Right lobe of liver (tissue), 6 donors: ENCODE measurements around the gene PANK2. TPM values are rescaled to one million over a fixed set of nuclear protein-coding genes. Genes with fewer than 3 reads are reported as not detected.

Source experiments
- ATAC-seq, 4 donors: fragments of 200-7000 bp; cut with Tn5 transposase; one replicate each; pipeline ENCODE4 v1.9.1; 2020; ENCODE audit warnings: mild to moderate bottlenecking in 4 of 4, moderate library complexity in 4 of 4
- DNase-seq, 3 donors: peaks; one replicate each; pipeline ENCODE4 v3.0.0-alpha.2; 2020
- H3K27ac ChIP-seq, 3 donors: fragments of 200-600 bp; one replicate each; pipeline ENCODE4 v1.8.0; 2022
- H3K27me3 ChIP-seq, 2 donors: fragments of 200-600 bp; one replicate each; pipeline ENCODE4 v1.8.0; 2022
- H3K36me3 ChIP-seq, 4 donors: fragments of 200-600 bp; sonication (generic) in 1 of 4; one replicate each; pipeline versions ENCODE4 v1.5.1 to v1.8.0; 2017 to 2022; ENCODE audit warnings: control low read depth in 1 of 4
- H3K4me1 ChIP-seq, 4 donors: fragments of 200-600 bp; sonication (generic) in 1 of 4; one replicate each; pipeline versions ENCODE4 v1.5.1 to v1.8.0; 2017 to 2022; ENCODE audit warnings: control low read depth in 1 of 4
- H3K4me3 ChIP-seq, 3 donors: fragments of 200-600 bp; one replicate each; pipeline ENCODE4 v1.8.0; 2022
- H3K9me3 ChIP-seq, 4 donors: fragments of 200-600 bp; sonication (generic) in 1 of 4; one replicate each; pipeline versions ENCODE4 v1.5.1 to v1.8.0; 2017 to 2022; ENCODE audit warnings: control low read depth in 1 of 4
- POLR2A ChIP-seq: fragments of 450-650 bp; IDR thresholded peaks from one replicate; pipeline ENCODE4 v1.6.1; 2017; ENCODE audit warnings: antibody characterized with exemption, mild to moderate bottlenecking
- WGBS: methylation state at CpG from one replicate; pipeline ENCODE4 v1.1.6; 2018; ENCODE audit warnings: low coverage, low lambda C conversion rate; ENCODE audit not compliant: insufficient coverage; ENCODE audit errors: missing lambda C conversion rate; 5-methylcytosine and 5-hydroxymethylcytosine counted together
- intact Hi-C, 2 donors: fragments of 100-400 bp; cut with DNase I; formaldehyde crosslinking; loops; one replicate each; pipeline versions ENCODE4 v1.11.2 to v1.14.1; 2022
- total RNA-seq, 6 experiments: library from RNA; depleted of rRNA in 2 of 6; stranded (reverse); fragments of >200 nt in 2 of 6; fragmentation: NEBNext Ultra II Directional in 3 of 6; extraction: Animal tissue kit (Norgen Biotek cat#: 25700) in 3 of 6; gene quantifications; one replicate each; pipeline versions ENCODE4 v1.1.0 to v1.2.4, GENCODE V29; 2016 to 2023
- TF ChIP-seq, protein P1 (sequence below), 4 donors: fragments of 200-600 bp in 3 of 4; fragments of 450-650 bp in 1 of 4; IDR thresholded peaks; one replicate each; pipeline versions ENCODE4 v1.5.1 to v1.8.0; 2016 to 2022; ENCODE audit warnings: antibody characterized with exemption in 4 of 4, mild to moderate bottlenecking in 2 of 4
- donor health status: DM: no; HTN: yes; CAD: no.
- donor health status: DM: no; HTN: no; CAD: no.
- donor health status: DM: no; HTN: no; CAD: no.
- donor health status: DM: no; HTN: yes; CAD: no.
- donor health status: DM: no; HTN: yes; CAD: no.

Gene PANK2
- total RNA-seq, 6 experiments from 2014 or later: 13.0 to 17.8 (median 13.8) TPM

DNA sequence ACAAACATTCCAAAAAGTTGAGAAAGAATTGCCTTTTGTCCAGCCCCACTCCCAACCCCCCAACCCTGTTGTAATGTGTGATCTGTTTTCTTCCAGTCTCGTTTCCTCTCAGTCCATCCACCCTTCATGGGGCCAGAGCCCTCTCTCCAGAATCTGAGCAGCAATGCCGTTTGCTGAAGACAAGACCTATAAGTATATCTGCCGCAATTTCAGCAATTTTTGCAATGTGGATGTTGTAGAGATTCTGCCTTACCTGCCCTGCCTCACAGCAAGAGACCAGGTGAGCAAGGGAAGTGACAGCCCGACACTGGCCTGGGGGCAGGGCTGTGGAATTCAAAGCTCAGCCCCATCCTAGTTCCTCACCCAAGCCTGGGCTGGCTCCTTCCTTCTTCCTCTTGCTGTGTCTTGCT, 34.7 kb upstream of the PANK2 start:
- peak; percentile 39 to 70 (median 51) for ATAC-seq
- 59% methylated on average over 3 of the region's 4 CpGs for WGBS
- H3K4me3 ChIP-seq: no peak overlapping the region
- H3K9me3 ChIP-seq: no peaks in the 10 kb centered on the region
- TF ChIP-seq, protein P1, sequence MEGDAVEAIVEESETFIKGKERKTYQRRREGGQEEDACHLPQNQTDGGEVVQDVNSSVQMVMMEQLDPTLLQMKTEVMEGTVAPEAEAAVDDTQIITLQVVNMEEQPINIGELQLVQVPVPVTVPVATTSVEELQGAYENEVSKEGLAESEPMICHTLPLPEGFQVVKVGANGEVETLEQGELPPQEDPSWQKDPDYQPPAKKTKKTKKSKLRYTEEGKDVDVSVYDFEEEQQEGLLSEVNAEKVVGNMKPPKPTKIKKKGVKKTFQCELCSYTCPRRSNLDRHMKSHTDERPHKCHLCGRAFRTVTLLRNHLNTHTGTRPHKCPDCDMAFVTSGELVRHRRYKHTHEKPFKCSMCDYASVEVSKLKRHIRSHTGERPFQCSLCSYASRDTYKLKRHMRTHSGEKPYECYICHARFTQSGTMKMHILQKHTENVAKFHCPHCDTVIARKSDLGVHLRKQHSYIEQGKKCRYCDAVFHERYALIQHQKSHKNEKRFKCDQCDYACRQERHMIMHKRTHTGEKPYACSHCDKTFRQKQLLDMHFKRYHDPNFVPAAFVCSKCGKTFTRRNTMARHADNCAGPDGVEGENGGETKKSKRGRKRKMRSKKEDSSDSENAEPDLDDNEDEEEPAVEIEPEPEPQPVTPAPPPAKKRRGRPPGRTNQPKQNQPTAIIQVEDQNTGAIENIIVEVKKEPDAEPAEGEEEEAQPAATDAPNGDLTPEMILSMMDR (IDR thresholded peaks at IDR 0.05): no peak
- no peak for TF ChIP-seq POLR2A
- peaks cover 0 to 43% (median 10%) of the 10 kb centered on the region in 4 donors for H3K36me3 ChIP-seq
- no peak for DNase-seq
- intact Hi-C loops: no loop called here
- H3K27me3 ChIP-seq: no peaks in the 10 kb centered on the region
- no peak overlapping the region for H3K27ac ChIP-seq
- H3K4me1 ChIP-seq: peaks cover 0 to 5% (median 0%) of the 10 kb centered on the region in 4 donors

DNA sequence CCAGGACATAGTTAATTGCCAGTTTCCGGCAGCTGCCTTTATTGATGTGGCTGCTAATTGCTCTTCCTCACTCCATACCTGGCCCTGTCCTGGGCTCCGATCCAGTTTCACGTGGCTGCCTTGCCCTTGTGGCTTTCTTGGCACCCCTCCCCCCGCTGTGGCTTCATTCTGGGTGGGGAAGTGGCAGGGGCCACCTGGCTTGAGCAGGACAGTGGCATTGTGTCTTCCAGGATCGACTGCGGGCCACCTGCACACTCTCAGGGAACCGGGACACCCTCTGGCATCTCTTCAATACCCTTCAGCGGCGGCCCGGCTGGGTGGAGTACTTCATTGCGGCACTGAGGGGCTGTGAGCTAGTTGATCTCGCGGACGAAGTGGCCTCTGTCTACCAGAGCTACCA, 31.8 kb upstream of the PANK2 start:
- intact Hi-C loops: no loop called here
- peaks cover 0 to 68% (median 22%) of the 10 kb centered on the region in 4 donors for H3K36me3 ChIP-seq
- H3K4me3 ChIP-seq: no peak overlapping the region

DNA sequence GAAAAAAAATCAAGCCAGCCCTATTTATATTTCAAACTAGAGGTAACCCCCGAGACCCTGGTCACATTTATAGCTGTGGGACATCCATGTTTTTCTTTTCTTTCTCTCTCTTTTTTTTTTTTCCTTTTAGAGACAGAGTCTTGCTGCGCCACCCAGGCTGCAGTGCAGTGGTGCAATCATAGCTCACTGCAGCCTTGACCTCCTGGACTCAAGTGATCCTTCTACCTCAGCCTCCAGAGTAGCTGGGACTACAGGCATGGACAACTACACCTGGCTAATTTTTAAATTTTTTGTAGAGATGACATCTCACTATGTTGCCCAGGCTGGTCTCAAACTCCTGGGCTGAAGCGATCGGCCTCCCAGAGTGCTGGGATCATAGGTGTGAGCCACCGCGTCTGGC, 30.5 kb upstream of the PANK2 start:
- H3K4me1 ChIP-seq: peaks cover 0 to 5% (median 0%) of the 10 kb centered on the region in 4 donors
- H3K36me3 ChIP-seq: peaks cover 9 to 81% (median 31%) of the 10 kb centered on the region in 4 donors
- DNase-seq: no peak
- H3K27me3 ChIP-seq: no peaks in the 10 kb centered on the region
- no peak overlapping the region for H3K27ac ChIP-seq
- no peaks in the 10 kb centered on the region for H3K9me3 ChIP-seq
- intact Hi-C loops: no loop called here
- no peak for ATAC-seq
- WGBS: 93% methylated on average over 6 of the region's 6 CpGs
- no peak for TF ChIP-seq POLR2A
- TF ChIP-seq, protein P1 (IDR thresholded peaks at IDR 0.05): no peak
- no peak overlapping the region for H3K4me3 ChIP-seq

More for the DNA sequence above, 31.8 kb upstream of the PANK2 start:
- peaks cover 0 to 5% (median 0%) of the 10 kb centered on the region in 4 donors for H3K4me1 ChIP-seq
- no peaks in the 10 kb centered on the region for H3K27me3 ChIP-seq
- DNase-seq (no peak), ATAC-seq (no peak)
- no peak overlapping the region for H3K27ac ChIP-seq
- WGBS: 78% methylated on average over 1 of the region's 14 CpGs
- H3K9me3 ChIP-seq: no peaks in the 10 kb centered on the region
- TF ChIP-seq POLR2A: no peak
- TF ChIP-seq, protein P1 (IDR thresholded peaks at IDR 0.05): no peak

DNA sequence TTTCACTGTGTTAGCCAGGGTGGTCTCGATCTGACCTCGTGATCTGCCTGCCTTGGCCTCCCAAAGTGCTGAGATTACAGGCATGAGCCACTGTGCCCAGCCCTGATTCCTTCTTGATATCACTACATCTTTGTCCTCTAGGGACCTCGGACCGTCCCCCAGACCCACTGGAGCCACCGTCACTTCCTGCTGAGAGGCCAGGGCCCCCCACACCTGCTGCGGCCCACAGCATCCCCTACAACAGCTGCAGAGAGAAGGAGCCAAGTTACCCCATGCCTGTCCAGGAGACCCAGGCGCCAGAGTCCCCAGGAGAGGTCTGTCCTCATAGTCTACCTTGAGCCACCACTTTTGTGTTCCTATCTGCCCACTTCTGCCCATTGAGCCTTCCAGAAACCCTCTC, 28.0 kb upstream of the PANK2 start:
- no peak for ATAC-seq
- Histone ChIP-seq H3K27me3 (no peaks in the 10 kb centered on the region), H3K4me3 (no peak overlapping the region), H3K4me1 (no peaks in the 10 kb centered on the region), H3K9me3 (no peaks in the 10 kb centered on the region), H3K36me3 (peaks cover 9 to 94% (median 44%) of the 10 kb centered on the region in 4 donors), H3K27ac (no peak overlapping the region)
- DNase-seq: no peak
- WGBS: 100% methylated on average over 2 of the region's 7 CpGs
- no peak for TF ChIP-seq POLR2A
- TF ChIP-seq, protein P1 (IDR thresholded peaks at IDR 0.05): no peak
- intact Hi-C loops: no loop called here

DNA sequence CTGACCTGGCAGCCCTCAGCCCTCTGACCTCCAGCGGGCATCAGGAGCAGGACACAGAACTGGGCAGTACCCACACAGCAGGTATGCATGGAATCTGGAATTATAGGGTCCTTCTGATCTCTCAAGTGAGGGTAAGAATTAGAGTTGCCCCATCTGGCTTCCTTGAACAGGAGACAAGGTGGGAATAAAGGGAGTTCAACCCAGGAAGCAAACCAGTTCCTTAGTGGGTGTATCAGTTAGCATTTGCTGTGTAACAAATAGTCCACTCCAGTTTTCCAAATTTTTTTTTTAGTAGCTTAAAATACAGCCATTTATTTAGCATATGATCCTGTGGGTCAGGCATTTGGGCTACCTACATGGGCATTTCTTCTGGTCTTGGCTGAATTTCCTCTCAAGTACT, 26.9 kb upstream of the PANK2 start:
- Histone ChIP-seq H3K4me3 (no peak overlapping the region), H3K36me3 (peaks cover 9 to 92% (median 41%) of the 10 kb centered on the region in 4 donors), H3K27me3 (no peaks in the 10 kb centered on the region), H3K27ac (no peak overlapping the region), H3K4me1 (no peaks in the 10 kb centered on the region), H3K9me3 (no peaks in the 10 kb centered on the region)
- TF ChIP-seq, protein P1 (IDR thresholded peaks at IDR 0.05): no peak
- WGBS: no CpG with 5 or more reads among the region's 1 CpG
- intact Hi-C loops: no loop called here
- ATAC-seq (no peak), DNase-seq (no peak)
